Type B pancreatic cell (in vitro differentiated cells): ENCODE measurements around the gene FANCC. TPM values are rescaled to one million over a fixed set of nuclear protein-coding genes. Genes with fewer than 3 reads are reported as not detected.

ENCODE experiments used
- DNase-seq: peaks from one replicate; pipeline ENCODE4 v3.0.0; 2021; ENCODE audit warnings: mixed read lengths; ENCODE audit not compliant: unreplicated experiment; ENCODE audit errors: extremely low spot score
- H3K27ac Mint-ChIP-seq: 2 replicates; pipeline ENCODE4 v1.8.0; 2021; ENCODE audit warnings: mild to moderate bottlenecking, mixed read lengths
- H3K27me3 Mint-ChIP-seq: 2 replicates; pipeline ENCODE4 v1.8.0; 2021; ENCODE audit warnings: mixed read lengths
- H3K36me3 Mint-ChIP-seq: 2 replicates; pipeline ENCODE4 v1.8.0; 2021; ENCODE audit warnings: mixed read lengths
- H3K4me1 Mint-ChIP-seq: one replicate; pipeline ENCODE4 v1.8.0; 2021; ENCODE audit warnings: mixed read lengths; ENCODE audit not compliant: unreplicated experiment
- H3K4me3 Mint-ChIP-seq: 2 replicates; pipeline ENCODE4 v1.8.0; 2021; ENCODE audit warnings: mild to moderate bottlenecking, mixed read lengths
- H3K9me3 Mint-ChIP-seq: 2 replicates; pipeline ENCODE4 v1.8.0; 2021; ENCODE audit warnings: mixed read lengths
- total RNA-seq: library from RNA; stranded (reverse); gene quantifications from 2 replicates; pipeline ENCODE4 v1.2.1, GENCODE V29; 2021; ENCODE audit warnings: low replicate concordance
- TF ChIP-seq, protein P1 (sequence below): fragments of 200-600 bp; sonication (generic); conservative IDR thresholded peaks from 2 replicates; pipeline ENCODE4 v1.5.0; 2021; ENCODE audit warnings: antibody characterized with exemption, mild to moderate bottlenecking

Gene FANCC
- total RNA-seq, 1 donor from 2014 or later: 19.2 TPM

DNA sequence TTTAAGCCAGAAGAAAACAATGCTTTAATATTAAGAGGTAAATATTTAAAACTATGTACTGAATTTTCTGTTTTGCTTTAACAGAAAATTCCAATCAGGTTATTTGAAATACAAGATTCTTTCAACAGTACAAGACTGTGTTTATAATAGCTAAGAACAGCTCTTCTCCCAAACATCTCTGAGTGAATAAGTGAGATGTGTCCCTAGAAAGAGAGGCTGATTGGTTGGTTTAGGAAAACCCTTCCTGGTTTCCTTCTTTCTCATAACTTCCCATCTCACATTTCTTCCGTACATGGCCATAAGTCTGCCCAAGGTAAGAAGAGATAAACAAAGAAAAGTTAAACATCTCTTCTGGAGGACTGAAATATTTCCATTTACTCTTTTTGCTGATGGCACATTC is 145.9 kb downstream of the FANCC start:
- TF ChIP-seq, protein P1, sequence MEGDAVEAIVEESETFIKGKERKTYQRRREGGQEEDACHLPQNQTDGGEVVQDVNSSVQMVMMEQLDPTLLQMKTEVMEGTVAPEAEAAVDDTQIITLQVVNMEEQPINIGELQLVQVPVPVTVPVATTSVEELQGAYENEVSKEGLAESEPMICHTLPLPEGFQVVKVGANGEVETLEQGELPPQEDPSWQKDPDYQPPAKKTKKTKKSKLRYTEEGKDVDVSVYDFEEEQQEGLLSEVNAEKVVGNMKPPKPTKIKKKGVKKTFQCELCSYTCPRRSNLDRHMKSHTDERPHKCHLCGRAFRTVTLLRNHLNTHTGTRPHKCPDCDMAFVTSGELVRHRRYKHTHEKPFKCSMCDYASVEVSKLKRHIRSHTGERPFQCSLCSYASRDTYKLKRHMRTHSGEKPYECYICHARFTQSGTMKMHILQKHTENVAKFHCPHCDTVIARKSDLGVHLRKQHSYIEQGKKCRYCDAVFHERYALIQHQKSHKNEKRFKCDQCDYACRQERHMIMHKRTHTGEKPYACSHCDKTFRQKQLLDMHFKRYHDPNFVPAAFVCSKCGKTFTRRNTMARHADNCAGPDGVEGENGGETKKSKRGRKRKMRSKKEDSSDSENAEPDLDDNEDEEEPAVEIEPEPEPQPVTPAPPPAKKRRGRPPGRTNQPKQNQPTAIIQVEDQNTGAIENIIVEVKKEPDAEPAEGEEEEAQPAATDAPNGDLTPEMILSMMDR: no peak
- DNase-seq: no peak
- no peak overlapping the region for H3K4me3 Mint-ChIP-seq
- no peak overlapping the region for H3K27ac Mint-ChIP-seq
- peaks cover 7% of the 10 kb centered on the region for H3K9me3 Mint-ChIP-seq
- H3K36me3 Mint-ChIP-seq: peaks cover 12% of the 10 kb centered on the region
- no peaks in the 10 kb centered on the region for H3K27me3 Mint-ChIP-seq
- peaks cover 19% of the 10 kb centered on the region for H3K4me1 Mint-ChIP-seq

GRCh38 chr9:95171001-95171400 is 146.5 kb downstream of the FANCC start:
- no peak overlapping the region for H3K27ac Mint-ChIP-seq
- DNase-seq: no peak
- no peaks in the 10 kb centered on the region for H3K27me3 Mint-ChIP-seq
- H3K4me1 Mint-ChIP-seq: peaks cover 19% of the 10 kb centered on the region
- peaks cover 7% of the 10 kb centered on the region for H3K9me3 Mint-ChIP-seq
- H3K4me3 Mint-ChIP-seq: peak overlapping the region; percentile 2
- H3K36me3 Mint-ChIP-seq: peaks cover 12% of the 10 kb centered on the region
- TF ChIP-seq, protein P1: no peak

GRCh38 chr9:95167998-95168397 is 149.5 kb downstream of the FANCC start:
- Mint-ChIP-seq H3K36me3 (peaks cover 23% of the 10 kb centered on the region), H3K27ac (no peak overlapping the region), H3K9me3 (peaks cover 7% of the 10 kb centered on the region), H3K4me1 (peaks cover 19% of the 10 kb centered on the region), H3K4me3 (no peak overlapping the region), H3K27me3 (no peaks in the 10 kb centered on the region)
- no peak for DNase-seq
- TF ChIP-seq, protein P1: peak; percentile 83

DNA sequence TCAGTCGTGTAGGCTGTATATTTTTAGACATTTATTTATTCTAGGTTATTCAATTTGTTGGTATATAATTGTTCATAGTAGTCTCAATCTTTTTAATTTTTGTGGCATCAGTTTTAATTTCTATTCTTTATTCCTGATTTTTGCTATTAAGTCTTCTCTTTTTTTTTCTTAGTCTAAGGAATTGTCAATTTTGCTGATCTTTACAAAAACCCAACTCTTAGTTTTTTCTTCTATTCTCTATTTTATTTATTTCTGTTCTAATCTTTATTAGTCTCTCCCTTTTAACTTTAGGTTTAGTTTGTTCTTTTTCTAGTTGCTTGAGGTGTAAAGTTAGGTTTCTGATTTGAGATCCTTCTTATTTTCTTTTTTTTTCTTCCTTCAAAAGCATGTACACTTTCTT is 152.5 kb downstream of the FANCC start:
- peaks cover 7% of the 10 kb centered on the region for H3K9me3 Mint-ChIP-seq
- peaks cover 42% of the 10 kb centered on the region for H3K36me3 Mint-ChIP-seq
- H3K4me3 Mint-ChIP-seq: no peak overlapping the region
- TF ChIP-seq, protein P1: no peak
- DNase-seq: no peak
- no peak overlapping the region for H3K27ac Mint-ChIP-seq
- peaks cover 4% of the 10 kb centered on the region for H3K4me1 Mint-ChIP-seq
- H3K27me3 Mint-ChIP-seq: no peaks in the 10 kb centered on the region

DNA sequence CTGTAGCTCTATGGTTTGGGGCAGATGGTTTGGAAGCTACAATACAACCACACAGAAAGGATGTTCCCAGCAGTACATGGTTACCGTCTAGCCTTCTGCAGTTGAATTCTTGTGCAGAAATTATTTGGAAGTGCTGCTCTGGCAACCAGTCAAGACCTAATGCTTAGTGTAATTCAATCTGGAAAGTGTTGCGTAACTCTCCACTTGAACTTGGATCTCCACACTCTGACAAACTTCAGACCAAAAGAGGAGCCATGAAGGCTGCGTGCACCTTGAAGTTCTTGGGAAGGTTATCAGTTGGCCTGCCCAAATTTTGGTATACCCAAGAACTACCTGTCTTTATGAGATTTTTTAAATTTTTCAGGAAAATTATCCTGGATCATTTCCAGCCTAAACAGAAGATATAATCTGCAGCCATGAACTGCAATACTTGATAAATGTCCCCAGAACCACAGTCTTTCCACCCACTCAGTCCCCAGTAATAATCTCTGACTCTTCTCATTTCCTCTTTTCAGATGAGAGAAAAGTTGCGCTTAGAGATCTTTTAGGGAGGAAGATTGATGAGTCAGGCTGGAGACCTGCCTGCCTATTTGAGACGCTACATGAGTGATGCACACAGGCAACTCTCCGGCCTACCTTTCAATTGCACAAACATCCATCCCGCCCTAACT is 159.9 kb downstream of the FANCC start:
- no peak for DNase-seq
- no peaks in the 10 kb centered on the region for H3K9me3 Mint-ChIP-seq
- no peaks in the 10 kb centered on the region for H3K27me3 Mint-ChIP-seq
- H3K4me1 Mint-ChIP-seq: peaks cover 16% of the 10 kb centered on the region
- no peak overlapping the region for H3K27ac Mint-ChIP-seq
- no peak overlapping the region for H3K4me3 Mint-ChIP-seq
- TF ChIP-seq, protein P1: no peak
- peaks cover 30% of the 10 kb centered on the region for H3K36me3 Mint-ChIP-seq
